Activated CD4-positive, alpha-beta T cell treated with anti-CD3 and anti-CD28 coated beads for 48 hours (primary cell): ENCODE results near the gene CDS2.

ENCODE experiments used
- DNase-seq: peaks from one replicate; pipeline ENCODE4 v3.0.0-alpha.2; 2020

CDS2 gene

DNA sequence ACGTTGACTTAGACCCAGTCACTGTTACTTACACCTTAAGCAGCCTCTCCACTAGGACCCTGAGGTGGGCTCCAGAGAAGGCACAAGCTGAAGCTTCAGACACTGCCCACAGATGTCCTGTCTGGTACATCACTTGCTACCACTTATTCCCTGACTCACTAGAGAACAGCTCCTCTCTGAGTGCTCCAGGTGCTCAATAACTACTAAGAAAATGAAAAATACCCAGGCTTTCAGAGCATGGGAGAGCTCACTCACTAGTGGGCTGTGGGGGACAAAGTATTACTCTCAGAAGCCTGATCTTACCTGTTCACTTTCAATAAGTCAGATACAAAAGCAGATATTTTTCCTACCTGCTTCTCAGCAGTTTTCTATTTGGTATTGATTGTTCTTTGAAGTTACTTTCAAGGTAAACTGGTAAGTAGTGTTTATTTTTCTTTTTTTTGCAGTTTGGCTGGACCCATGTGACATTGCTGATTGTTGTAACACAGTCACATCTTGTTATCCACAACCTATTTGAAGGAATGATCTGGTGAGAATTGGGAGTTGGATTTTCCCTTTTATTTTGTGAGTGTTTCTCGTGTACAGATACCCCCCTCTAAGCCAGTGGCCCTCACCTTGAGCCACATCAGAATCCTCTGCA, 55.9 kb downstream of the CDS2 start:
- no peak for DNase-seq

DNA sequence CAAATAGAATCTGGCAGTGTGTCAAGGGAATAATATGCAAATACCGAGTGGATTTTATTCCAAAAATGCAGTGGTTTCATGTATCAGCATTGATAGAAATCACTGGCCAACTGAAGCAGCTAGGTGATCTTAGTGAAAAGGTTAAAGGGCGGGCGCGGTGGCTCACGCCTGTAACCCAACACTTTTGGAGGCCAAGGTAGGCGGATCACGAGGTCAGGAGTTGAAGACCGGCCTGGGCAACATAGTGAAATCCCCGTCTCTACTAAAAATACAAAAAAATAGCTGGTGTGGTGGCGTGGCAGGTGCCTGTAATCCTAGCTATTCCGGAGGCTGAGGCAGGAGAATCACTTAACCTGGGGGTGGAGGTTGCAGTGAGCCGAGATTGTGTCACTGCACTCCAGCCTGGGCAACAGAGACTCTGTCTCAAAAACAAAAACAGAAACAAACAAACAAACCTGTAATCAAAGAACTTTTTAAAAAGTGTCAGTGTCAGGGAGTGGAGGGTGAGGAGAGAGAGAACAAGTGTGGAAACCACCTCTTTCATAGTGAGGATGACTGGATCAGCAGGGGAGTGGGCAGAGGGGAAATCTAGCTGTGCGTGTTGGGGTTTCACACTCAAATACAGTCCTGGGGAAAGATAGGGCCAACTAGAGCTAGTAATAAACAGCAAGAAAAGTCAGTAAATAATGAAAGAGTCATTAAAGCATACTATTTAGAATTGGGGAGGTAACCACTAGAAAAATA, 57.1 kb downstream of the CDS2 start:
- no peak for DNase-seq

GRCh38 chr20:5184684-5185083, 57.9 kb downstream of the CDS2 start:
- no peak for DNase-seq

- DNase-seq: no peak
Measured at GRCh38 chr20:5187122-5187521, 60.3 kb downstream of the CDS2 start.

DNA sequence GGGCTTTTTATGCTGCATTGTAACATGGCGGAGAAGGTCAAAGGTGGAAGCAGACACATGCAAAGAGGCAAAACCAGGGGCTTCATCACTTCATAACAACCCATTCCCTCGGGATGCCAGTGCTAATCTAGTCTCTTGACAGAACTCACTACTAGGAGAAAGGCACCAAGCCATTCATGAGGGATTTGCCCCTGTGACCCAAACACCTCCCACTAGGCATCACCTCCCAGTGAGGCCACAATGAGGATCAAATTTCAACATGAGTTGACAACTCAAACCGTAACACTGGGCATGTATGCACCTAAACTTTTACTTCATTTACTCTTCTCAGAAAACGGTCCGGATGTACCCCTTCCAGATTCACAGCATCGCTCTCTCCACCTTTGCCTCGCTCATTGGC, 61.9 kb downstream of the CDS2 start:
- no peak for DNase-seq

DNA sequence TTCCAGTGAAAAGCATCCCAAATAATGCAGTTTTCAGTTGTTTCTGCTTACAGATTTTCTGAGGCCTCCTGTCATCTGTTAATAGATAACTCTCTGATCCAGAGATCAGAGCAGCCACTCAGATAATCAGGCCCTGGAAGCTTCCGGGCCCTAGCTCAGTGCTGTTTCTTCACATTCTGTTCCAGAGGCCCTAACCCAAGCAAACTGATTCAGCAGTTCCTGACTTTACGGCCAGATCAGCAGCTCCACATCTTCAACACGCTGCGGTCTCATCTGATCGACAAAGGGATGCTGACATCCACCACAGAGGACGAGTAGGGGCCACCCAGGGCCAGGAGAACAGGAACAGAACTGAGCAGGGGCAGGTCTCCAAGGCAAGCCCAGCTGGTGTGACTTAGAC, 63.1 kb downstream of the CDS2 start:
- DNase-seq: no peak

DNA sequence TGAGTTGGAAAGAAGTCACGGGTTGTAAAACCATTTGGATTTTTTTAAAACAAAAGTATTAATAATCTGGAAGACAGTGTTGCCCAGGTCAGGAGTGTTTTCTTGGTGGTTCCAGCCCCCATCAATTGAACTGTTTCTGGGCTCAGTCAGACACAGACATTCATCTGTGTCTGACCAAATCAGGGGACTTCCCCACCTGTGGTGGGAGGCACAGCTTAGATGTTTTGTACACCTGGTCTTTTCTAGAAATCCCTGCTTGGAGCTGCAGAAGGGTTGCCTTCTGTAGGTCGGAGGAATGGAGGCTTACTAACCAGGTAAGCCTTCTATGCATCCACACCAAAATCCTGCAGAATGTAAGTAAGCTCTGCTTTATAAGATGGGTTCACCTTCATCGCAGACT, 63.6 kb downstream of the CDS2 start:
- no peak for DNase-seq

DNA sequence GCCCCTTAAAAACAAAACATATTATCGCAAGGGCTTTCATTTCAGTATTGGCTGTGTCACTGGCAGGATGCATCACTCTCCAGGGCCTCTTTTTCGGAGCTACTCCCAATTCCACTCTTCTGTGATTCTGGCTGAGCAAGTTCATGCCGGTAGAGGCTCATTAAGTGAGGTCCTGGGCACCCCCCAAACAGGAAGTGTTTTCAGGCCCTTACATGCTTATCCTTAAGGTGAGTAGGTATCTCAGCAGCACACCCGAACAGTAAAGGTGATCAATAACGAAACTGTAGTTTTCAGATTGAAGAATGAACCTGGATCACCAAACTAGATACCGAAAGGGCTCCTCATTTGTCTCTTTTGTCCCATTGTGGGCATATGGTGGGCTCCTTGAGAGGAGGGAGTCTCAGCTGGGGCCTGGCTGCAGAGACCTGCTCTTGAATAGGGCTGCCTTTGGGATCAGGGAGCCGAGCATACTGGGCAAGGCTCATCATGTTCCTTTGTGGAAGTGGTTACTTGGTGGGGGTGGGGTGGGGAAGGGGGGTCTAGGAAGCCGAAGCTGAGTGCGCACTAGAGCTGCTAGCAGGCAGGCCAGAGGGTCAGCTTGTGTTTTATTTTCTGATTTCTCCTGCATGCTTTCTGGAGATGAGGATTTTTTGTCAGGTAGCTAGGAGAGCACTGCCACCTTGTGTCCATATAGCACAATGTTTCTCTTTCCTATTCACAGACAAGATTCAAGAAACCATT, 65.2 kb downstream of the CDS2 start:
- DNase-seq: peak; percentile 25

- no peak for DNase-seq
Measured at GRCh38 chr20:5192570-5193431, 66.0 kb downstream of the CDS2 start.

- no peak for DNase-seq
Measured at GRCh38 chr20:5195655-5196054, 68.8 kb downstream of the CDS2 start.

- no peak for DNase-seq
Measured at GRCh38 chr20:5196149-5196548, 69.3 kb downstream of the CDS2 start.

- DNase-seq: no peak
Measured at GRCh38 chr20:5197270-5197827, 70.5 kb downstream of the CDS2 start.

- DNase-seq: no peak
Measured at GRCh38 chr20:5197847-5198650, 71.2 kb downstream of the CDS2 start.

- no peak for DNase-seq
Measured at GRCh38 chr20:5198651-5198924, 71.8 kb downstream of the CDS2 start.

GRCh38 chr20:5203380-5203779, 76.6 kb downstream of the CDS2 start:
- no peak for DNase-seq

- peak; percentile 81 for DNase-seq
Measured at GRCh38 chr20:5205348-5206210, 78.8 kb downstream of the CDS2 start.

GRCh38 chr20:5207138-5207537, 80.3 kb downstream of the CDS2 start:
- DNase-seq: no peak

DNA sequence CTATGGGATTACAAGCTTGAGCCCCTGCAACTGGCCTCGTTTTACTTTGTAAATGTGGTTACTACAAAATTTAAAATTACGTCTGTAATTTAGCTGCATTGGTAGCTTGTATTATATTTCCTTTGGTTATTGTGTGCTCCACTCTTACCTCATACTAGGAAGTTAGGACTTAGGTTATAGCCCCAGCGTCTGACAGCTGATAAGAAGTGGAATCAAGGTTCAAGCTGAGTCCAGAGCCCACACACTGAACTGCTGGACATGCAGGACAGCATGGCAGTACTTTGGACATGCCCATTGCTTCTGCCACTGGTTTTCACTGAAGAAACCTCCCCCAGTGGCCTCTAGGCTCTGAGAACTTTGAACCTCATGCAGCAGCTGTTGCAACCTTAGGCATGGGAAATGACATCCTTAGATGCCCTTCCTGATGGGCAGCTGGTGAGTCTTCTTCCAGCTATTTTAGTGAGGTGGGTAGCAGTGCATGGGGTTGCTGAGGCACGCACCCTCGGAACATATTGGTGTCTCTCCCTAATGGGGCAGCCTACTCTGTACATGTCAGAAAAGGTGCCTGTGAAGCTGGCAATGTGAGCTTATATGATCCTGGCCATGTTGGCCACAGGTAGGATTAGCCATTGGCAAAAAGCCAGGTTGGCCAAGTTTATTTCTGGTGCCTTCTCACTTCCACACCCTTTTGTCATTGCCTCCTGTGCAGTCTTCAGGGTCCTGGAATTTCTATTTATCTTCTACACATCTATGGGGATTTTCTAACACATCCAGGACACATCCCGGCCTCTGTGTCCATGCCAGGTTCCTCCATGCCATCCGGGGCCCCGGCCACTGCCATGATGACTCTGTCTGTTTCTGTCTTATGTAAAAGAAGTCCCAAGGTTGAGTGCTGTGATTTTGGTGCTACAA, 85.3 kb downstream of the CDS2 start:
- DNase-seq: no peak

GRCh38 chr20:5212907-5213487, 86.2 kb downstream of the CDS2 start:
- DNase-seq: no peak

GRCh38 chr20:5214826-5215225, 88.0 kb downstream of the CDS2 start:
- DNase-seq: no peak
